GM18498 (cell line): ENCODE data around the gene PRAMEF12.
"Not testable (repeated sequence)": the region's sequence is repeated elsewhere in the genome, so short reads cannot be mapped to it uniquely, and the experiment has no call there.

Source experiments
- ATAC-seq: cut with Tn5 transposase; IDR thresholded peaks from one replicate; pipeline ENCODE4 v1.9.1; 2021; ENCODE audit warnings: mild to moderate bottlenecking, moderate library complexity; ENCODE audit not compliant: unreplicated experiment

The PRAMEF12 gene

DNA sequence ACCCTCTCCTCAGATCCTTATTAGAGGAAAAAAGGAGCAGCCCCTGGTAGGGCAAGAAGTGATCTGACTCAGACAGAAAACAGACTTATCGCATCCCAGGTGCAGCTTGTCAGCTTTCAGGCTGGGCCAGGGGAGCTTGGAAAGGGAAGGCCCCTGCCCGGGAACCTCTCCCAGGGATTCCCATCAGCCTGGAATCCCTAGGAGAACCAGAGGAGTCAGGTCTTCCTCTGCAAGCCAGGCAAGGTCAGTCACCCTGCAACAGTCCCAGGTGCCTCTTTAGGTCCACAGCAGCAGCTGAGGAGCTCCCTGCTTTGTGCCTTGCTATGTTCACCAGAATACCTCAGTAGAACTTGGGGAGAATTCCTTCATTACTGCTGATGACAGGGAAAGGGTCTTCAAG lies 2.9 kb upstream of the PRAMEF12 start:
- ATAC-seq = no peak

GRCh38 chr1:12771186-12771585 lies 2.4 kb upstream of the PRAMEF12 start:
- ATAC-seq = no peak

DNA sequence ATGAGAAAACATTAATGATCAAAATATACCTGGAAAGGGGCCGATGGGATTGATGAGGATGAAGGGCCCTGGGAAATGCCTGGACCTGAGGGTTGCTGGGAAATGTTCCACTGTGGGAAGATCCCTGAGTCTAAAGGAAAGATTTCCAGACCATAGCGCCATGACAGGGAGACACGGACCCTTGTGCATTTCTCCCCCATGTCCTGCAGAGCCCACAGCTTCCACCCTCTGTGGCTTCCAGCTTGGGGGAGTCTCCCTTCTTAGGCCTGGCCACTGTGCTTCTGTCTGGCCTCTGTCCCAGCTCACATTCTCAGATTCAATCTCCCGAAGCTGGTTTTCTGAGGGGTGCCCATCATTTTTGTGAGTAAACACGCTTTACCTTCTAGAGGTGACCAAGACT lies 1.0 kb upstream of the PRAMEF12 start:
- ATAC-seq = no peak

GRCh38 chr1:12774801-12775345 lies 1.3 kb downstream of the PRAMEF12 start:
- no peak for ATAC-seq

DNA sequence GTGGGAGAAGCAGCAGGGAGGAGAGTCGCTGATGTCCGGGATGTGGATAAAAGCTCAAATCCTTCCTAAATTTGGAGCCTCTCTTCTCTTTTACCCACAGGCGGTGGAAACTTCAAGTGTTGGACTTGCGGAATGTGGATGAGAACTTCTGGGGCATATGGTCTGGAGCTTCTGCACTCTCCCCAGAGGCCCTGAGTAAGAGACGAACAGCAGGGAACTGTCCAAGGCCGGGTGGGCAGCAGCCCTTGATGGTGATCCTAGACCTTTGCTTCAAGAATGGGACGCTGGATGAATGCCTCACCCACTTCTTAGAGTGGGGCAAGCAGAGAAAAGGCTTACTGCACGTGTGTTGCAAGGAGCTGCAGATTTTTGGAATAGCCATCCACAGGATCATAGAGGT lies 1.9 kb downstream of the PRAMEF12 start:
- no peak for ATAC-seq

- ATAC-seq = no peak
Measured at GRCh38 chr1:12776801-12777557, 3.4 kb downstream of the PRAMEF12 start.

- no peak for ATAC-seq
Measured at GRCh38 chr1:12778061-12778460, 4.5 kb downstream of the PRAMEF12 start.

DNA sequence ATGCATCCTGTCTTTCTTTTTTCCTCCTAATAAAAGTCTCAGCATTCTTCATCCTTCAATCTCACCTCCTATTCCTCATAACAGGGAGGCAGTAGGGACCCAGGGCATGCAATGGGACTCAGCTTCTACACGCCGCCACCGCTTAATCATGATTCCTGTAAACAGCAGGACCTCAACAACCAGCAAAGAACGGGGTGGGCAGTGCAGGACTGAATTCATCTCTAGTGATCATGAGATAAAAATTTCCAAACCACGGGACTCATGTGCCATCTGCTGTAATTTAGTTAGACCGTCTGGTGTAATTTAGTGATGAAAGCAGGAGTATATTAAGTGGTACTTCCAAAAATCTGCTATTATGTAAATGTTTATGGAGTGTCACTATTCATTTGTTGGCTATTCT lies 5.4 kb downstream of the PRAMEF12 start:
- ATAC-seq = no peak

DNA sequence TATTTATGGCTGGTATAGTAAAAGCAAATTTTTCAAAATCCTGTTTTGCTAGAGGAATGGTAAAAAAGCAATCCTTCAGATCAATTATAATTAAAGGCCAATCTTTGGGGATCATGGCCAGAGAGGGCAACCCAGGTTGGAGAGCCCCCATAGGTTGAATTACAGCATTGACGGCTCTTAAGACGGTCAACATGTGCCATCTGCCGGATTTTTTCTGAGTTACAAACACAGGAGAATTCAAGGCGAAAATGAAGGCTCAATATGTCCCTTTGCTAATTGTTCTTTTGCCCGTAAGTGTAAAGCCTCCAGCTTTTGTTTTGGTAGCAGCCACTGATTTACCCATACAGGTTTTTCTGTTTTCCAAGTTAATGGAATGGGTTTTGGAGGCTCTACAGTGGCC lies 8.0 kb downstream of the PRAMEF12 start:
- ATAC-seq = not testable (repeated sequence)

DNA sequence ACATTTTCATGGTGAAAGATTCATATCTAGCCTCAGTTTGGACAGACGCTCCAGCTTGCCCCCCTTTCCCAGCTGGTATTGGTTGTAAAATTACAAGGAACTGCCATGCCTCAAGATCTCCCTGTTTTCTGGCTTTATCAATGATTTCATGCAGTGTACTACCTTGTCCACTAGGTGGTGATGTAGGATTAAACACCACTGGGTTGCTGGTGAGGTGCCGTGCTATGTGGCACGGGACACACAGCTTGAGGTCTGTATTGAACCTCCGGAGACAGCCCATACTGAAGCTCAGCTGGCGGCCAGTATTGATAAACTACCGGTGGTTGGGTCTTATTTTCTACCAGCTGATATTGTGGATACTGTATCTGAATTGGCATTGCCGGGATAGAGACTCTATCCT lies 10.2 kb downstream of the PRAMEF12 start:
- not testable (repeated sequence) for ATAC-seq

DNA sequence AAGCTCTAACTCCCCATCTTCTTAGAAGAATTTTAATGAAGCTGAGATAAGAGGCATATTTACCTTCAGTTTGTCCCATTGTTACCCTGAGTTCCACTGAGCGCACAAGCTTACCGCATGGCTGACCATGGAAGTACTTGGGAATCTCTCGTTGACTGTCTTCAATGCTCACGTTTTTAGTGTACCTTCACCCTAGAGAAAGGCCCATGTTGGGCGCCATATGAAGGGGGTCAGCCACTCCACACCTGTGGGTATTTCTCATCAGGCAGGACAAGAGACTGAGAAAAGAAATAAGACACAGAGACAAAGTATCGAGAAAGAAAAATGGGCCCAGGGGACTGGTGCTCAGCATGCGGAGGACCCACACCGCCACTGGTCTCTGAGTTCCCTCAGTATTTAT lies 11.2 kb downstream of the PRAMEF12 start:
- not testable (repeated sequence) for ATAC-seq

GRCh38 chr1:12791097-12791496 lies 17.6 kb downstream of the PRAMEF12 start, which contains the start of gene PRAMEF1:
TSS of gene PRAMEF1 (plus strand) at chr1:12791397. CDS start at chr1:12793228, 1,831 bp downstream.
- ATAC-seq = not testable (repeated sequence)

GRCh38 chr1:12798911-12799310 lies 25.4 kb downstream of the PRAMEF12 start:
- no peak for ATAC-seq

DNA sequence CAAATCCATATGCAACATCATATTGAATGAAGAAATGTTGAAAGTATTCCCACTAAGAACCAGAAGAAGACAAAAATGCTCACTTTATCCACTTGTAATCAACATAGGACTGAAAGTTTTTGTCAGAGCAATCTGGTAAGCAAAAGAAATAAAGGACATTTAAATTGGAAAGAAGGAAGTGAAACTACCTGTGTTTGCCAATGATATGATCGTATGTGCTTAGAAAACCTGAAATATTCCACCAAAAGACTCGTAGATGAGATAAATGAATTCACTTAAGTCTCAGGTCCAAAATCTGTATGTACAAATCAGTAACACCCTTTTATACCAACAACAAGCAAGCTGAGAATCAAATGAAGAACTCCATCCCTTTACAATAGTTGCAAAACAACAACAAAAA lies 26.2 kb downstream of the PRAMEF12 start:
- ATAC-seq = no peak

DNA sequence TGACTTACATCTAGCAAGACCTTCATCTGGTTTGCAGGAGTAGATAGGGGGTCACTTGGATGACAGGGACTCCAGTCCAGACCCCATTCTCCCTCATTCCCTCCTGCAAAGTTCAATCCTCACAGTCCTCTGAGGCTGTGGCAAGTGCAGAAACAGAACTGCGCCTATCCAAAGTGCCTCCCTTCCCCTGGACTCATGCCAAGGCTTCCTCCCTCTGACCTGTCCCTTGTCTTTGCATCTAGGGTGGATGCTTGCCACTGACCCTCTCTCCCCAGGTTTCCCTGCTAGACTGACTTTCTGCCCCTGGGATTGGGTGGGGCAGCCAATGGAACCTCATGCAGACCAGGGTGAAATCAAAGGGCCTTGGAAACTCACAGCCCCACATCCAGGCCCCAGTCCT lies 36.4 kb downstream of the PRAMEF12 start:
- no peak for ATAC-seq

- no peak for ATAC-seq
Measured at GRCh38 chr1:12810691-12811408, 37.3 kb downstream of the PRAMEF12 start.

- no peak for ATAC-seq
Measured at GRCh38 chr1:12811409-12811784, 37.9 kb downstream of the PRAMEF12 start.

- ATAC-seq = not testable (repeated sequence)
Measured at GRCh38 chr1:12819061-12819460, 45.5 kb downstream of the PRAMEF12 start.
